Mesenchymal stem cell (in vitro differentiated cells and primary cell): ENCODE results near the gene MMP11.

Experiments
- DNase-seq: peaks from one replicate; pipeline ENCODE4 v3.0.0-alpha.2; 2013
- H2AFZ ChIP-seq: one replicate; pipeline ENCODE4 v1.6.1; 2013; ENCODE audit warnings: low read depth, mild to moderate bottlenecking, control low read depth, inconsistent platforms, low read length, moderate library complexity
- H2AK5ac ChIP-seq: 2 replicates; pipeline ENCODE4 v1.6.1; 2013; ENCODE audit warnings: low read length, moderate library complexity, mild to moderate bottlenecking, inconsistent platforms; ENCODE audit not compliant: severe bottlenecking
- H2BK120ac ChIP-seq: one replicate; pipeline ENCODE4 v1.6.1; 2013; ENCODE audit warnings: low read depth, mild to moderate bottlenecking, inconsistent platforms, low read length, moderate library complexity
- H2BK12ac ChIP-seq, 2 experiments: one replicate each; pipeline ENCODE4 v1.6.1; 2013; ENCODE audit warnings: inconsistent platforms in 2 of 2, low read length in 2 of 2, mild to moderate bottlenecking in 2 of 2, moderate library complexity in 2 of 2, control low read depth in 1 of 2
- H2BK15ac ChIP-seq: one replicate; pipeline ENCODE4 v1.6.1; 2013; ENCODE audit warnings: mild to moderate bottlenecking, low read depth, inconsistent platforms; ENCODE audit not compliant: poor library complexity, severe bottlenecking
- H2BK5ac ChIP-seq: 2 replicates; pipeline ENCODE4 v1.6.1; 2013; ENCODE audit warnings: low read depth, mild to moderate bottlenecking, low read length, control low read depth, inconsistent platforms; ENCODE audit not compliant: poor library complexity, severe bottlenecking
- H3K14ac ChIP-seq, 2 experiments: one replicate each; pipeline ENCODE4 v1.6.1; 2013; ENCODE audit warnings: inconsistent platforms in 2 of 2, low read length in 2 of 2, control low read depth in 1 of 2, mild to moderate bottlenecking in 1 of 2, moderate library complexity in 1 of 2
- H3K18ac ChIP-seq, 2 experiments: one replicate each; pipeline ENCODE4 v1.6.1; 2013; ENCODE audit warnings: inconsistent platforms in 2 of 2, low read length in 2 of 2, control low read depth in 1 of 2, low read depth in 1 of 2, mild to moderate bottlenecking in 1 of 2
- H3K23ac ChIP-seq, 2 experiments: one replicate each; pipeline ENCODE4 v1.6.1; 2013; ENCODE audit warnings: inconsistent platforms in 2 of 2, low read length in 2 of 2, mild to moderate bottlenecking in 2 of 2, moderate library complexity in 2 of 2, control low read depth in 1 of 2
- H3K27ac ChIP-seq: 2 replicates; pipeline ENCODE4 v1.5.1; 2013; ENCODE audit warnings: mild to moderate bottlenecking, moderate library complexity, low read length, control low read depth, inconsistent platforms; ENCODE audit not compliant: poor library complexity, severe bottlenecking
- H3K27me3 ChIP-seq, 2 experiments: 2 replicates each; pipeline versions ENCODE4 v1.6.1 to v1.7.0; 2013; ENCODE audit warnings: low read length in 2 of 2, mild to moderate bottlenecking in 2 of 2, moderate library complexity in 2 of 2, control low read depth in 1 of 2, inconsistent platforms in 1 of 2; ENCODE audit not compliant: control insufficient read depth in 1 of 2, insufficient read depth in 1 of 2
- H3K36me3 ChIP-seq, 2 experiments: 2 replicates each; pipeline versions ENCODE4 v1.6.1 to v1.7.0; 2013; ENCODE audit warnings: low read length in 2 of 2, control low read depth in 1 of 2, inconsistent platforms in 1 of 2, low read depth in 1 of 2, mild to moderate bottlenecking in 1 of 2; ENCODE audit not compliant: insufficient read depth in 2 of 2, control insufficient read depth in 1 of 2
- H3K4ac ChIP-seq, 2 experiments: one replicate each; pipeline ENCODE4 v1.6.1; 2013; ENCODE audit warnings: inconsistent platforms in 2 of 2, low read length in 2 of 2, mild to moderate bottlenecking in 2 of 2, moderate library complexity in 2 of 2, control low read depth in 1 of 2, low read depth in 1 of 2
- H3K4me1 ChIP-seq: 2 replicates; pipeline ENCODE4 v1.6.1; 2013; ENCODE audit warnings: low read depth, low read length, control low read depth; ENCODE audit not compliant: control insufficient read depth, insufficient read depth
- H3K4me2 ChIP-seq: 2 replicates; pipeline ENCODE4 v1.6.1; 2013; ENCODE audit warnings: low read length, mild to moderate bottlenecking, inconsistent platforms; ENCODE audit not compliant: poor library complexity, severe bottlenecking
- H3K4me3 ChIP-seq, 2 experiments: 2 replicates each; pipeline versions ENCODE4 v1.5.1 to v1.7.0; 2013; ENCODE audit warnings: low read length in 2 of 2, mild to moderate bottlenecking in 2 of 2, control low read depth in 1 of 2, low read depth in 1 of 2; ENCODE audit not compliant: insufficient read depth in 1 of 2
- H3K79me1 ChIP-seq: replicated peaks from 2 replicates; pipeline ENCODE4 v1.6.1; 2013; ENCODE audit warnings: mild to moderate bottlenecking, control low read depth, low read length, inconsistent platforms; ENCODE audit not compliant: poor library complexity, severe bottlenecking
- H3K9ac ChIP-seq: 2 replicates; pipeline ENCODE4 v1.7.0; 2013; ENCODE audit warnings: mild to moderate bottlenecking, low read length, moderate library complexity
- H3K9me3 ChIP-seq: 2 replicates; pipeline ENCODE4 v1.7.0; 2013; ENCODE audit warnings: mild to moderate bottlenecking, low read length; ENCODE audit not compliant: control insufficient read depth
- H4K8ac ChIP-seq: one replicate; pipeline ENCODE4 v1.6.1; 2013; ENCODE audit warnings: inconsistent platforms, mild to moderate bottlenecking, low read length, moderate library complexity
- H4K91ac ChIP-seq: one replicate; pipeline ENCODE4 v1.6.1; 2013; ENCODE audit warnings: mild to moderate bottlenecking, low read length, inconsistent platforms
- WGBS: methylation state at CpG from one replicate; pipeline ENCODE4 v1.1.7; 2013; ENCODE audit warnings: mixed read lengths; 5-methylcytosine and 5-hydroxymethylcytosine counted together

Gene MMP11

DNA sequence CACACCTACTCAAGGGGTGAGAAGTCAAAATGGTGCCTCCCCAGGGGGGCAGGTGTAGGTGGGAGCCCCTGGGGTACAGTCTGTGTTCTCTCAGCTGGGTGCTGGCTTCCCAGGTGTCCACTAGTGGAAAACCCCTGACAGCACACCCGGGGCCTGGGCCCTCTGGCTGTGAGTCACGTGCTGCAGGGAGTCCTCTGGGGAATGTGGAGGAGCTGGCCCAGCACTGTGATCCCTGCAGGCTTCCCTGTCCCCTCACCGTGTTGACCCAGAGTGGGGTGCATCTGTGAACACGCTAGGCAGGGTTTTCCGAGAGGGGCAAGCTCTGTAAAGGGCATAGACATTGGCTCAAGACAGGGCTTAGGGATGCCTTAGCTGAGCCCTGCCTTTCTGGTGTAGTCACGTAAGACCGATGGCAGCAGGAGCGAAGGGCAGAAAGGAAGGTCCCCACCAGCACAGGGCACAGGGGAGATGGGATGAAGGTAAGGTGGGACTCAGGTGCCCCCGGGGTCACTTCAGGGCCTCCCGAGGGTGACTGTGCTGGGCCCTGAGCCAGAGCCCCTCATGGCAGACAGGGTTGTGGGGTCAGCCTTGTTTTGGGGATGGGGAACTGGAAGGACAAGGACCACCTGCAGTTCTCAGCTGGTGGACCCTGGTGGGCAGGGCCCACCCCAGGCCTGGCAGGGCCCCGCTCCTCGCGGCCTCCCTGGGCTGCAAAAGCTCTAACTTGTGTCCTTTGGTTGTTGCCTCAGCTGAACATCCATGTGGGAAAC, 52.0 kb downstream of the MMP11 start:
- Histone ChIP-seq H3K18ac (peak overlapping the region in 1 of 2 experiments; percentile 38), H3K4me2 (no peak overlapping the region), H3K27ac (no peak overlapping the region), H2BK5ac (no peak overlapping the region), H3K4me1 (peaks cover 40% of the 10 kb centered on the region), H3K27me3 (no peaks in the 10 kb centered on the region), H4K91ac (no peak overlapping the region), H2BK120ac (no peak overlapping the region), H3K79me1 (peaks cover 48% of the 10 kb centered on the region), H3K23ac (no peak overlapping the region), H3K36me3 (peaks cover 84 to 88% of the 10 kb centered on the region in 2 experiments), H3K9me3 (no peaks in the 10 kb centered on the region), H2BK12ac (no peak overlapping the region), H2AFZ (no peak overlapping the region), H3K4me3 (no peak overlapping the region), H3K9ac (no peak overlapping the region), H4K8ac (no peak overlapping the region), H2BK15ac (no peak overlapping the region), H3K14ac (no peak overlapping the region), H3K4ac (peak overlapping the region in 1 of 2 experiments; percentile 33), H2AK5ac (peak overlapping the region; percentile 6)
- 91% methylated on average over 13 of the region's 13 CpGs for WGBS
- DNase-seq: no peak

DNA sequence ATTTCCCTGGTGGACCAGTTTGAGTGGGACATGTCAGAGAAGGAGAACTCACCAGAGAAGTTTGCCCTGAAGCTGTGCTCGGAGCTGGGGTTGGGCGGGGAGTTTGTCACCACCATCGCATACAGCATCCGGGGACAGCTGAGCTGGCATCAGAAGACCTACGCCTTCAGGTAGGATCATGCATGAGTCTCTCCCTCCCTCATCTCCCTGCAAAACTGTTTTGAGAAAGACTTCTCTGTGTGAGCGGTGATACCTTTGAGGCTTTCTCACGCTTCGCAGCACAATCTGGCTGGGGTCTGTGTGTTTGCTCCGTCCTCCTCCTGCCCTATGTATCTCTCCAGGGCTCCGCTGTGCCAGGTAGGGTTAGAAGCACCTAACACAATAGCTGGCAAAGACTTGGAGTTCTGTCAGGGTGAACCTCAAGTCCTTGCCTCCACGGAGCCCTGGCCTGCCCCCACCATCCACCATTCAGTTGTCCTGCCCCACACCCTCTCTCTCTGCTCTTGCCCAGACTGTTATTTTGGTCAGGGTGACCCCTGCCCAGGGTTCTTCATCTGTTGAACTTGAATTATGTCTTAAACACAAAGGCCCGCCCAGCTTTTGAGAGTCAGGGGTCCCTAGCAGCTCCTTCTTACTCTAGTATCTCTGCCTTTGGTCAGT, 52.7 kb downstream of the MMP11 start:
- Histone ChIP-seq H2BK15ac (peak overlapping the region; percentile 58), H3K18ac (peak overlapping the region; percentile 74 to 88), H3K36me3 (peaks cover 82 to 83% of the 10 kb centered on the region in 2 experiments), H3K4me2 (no peak overlapping the region), H3K4me1 (peaks cover 40% of the 10 kb centered on the region), H3K9ac (peak overlapping the region; percentile 57), H3K4me3 (no peak overlapping the region), H2AK5ac (peak overlapping the region; percentile 93), H4K91ac (peak overlapping the region; percentile 99), H3K4ac (peak overlapping the region; percentile 70 to 95), H2BK120ac (peak overlapping the region; percentile 91), H2BK5ac (peak overlapping the region; percentile 88), H3K23ac (no peak overlapping the region), H2BK12ac (peak overlapping the region; percentile 76 to 99), H3K14ac (peak overlapping the region in 1 of 2 experiments; percentile 71), H3K9me3 (no peaks in the 10 kb centered on the region), H2AFZ (no peak overlapping the region), H3K27me3 (no peaks in the 10 kb centered on the region), H3K27ac (peak overlapping the region; percentile 57), H4K8ac (peak overlapping the region; percentile 95), H3K79me1 (peaks cover 46% of the 10 kb centered on the region)
- 93% methylated on average over 12 of the region's 12 CpGs for WGBS
- no peak for DNase-seq

DNA sequence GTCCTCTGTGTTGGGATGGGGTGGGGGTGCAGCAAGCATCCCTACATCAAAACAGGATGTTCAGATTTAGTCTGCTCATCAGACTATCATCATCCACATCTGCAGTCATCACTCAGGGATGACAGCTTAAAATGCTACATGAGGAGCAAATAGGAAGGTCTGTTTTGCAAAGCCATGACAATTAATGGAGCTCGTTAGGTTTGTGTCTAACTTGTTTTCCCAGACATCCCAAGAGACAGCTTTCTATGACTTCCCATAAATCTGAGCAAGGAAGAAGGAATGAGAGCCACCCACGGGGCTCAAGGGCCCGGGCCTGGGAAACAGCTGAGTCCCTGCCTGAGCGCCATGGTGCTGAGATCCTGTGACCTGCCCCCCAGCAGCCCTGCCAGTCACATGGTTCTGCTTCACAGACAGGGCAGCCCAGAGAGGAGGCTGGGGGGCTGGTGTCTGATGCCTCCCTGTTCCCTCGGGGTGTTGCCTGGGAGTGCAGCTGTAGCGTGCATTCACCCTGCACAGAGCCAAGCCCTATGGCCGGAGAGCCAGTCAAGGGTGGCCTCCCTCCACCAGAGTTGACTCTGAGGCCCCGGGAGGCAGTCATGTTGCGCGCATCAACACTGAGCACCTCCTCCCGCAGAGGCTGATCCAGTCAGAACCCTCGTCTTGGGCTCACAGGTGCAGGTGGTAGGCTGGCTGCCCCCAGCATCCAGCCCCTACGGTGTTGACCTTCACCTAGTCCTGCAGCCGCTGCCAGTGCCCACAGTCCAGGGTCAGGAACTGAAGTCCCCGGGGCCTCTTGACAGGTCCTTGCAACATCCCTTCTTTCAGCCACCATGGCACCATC, 54.1 kb downstream of the MMP11 start:
- Histone ChIP-seq H3K4me1 (peaks cover 40% of the 10 kb centered on the region), H3K14ac (peak overlapping the region in 1 of 2 experiments; percentile 37), H2AFZ (no peak overlapping the region), H2BK5ac (peak overlapping the region; percentile 53), H2BK120ac (peak overlapping the region; percentile 21), H3K27me3 (no peaks in the 10 kb centered on the region), H2BK12ac (peak overlapping the region in 1 of 2 experiments; percentile 11), H3K23ac (no peak overlapping the region), H3K18ac (peak overlapping the region; percentile 34 to 58), H4K91ac (peak overlapping the region; percentile 92), H3K4me3 (no peak overlapping the region), H3K9ac (peak overlapping the region; percentile 24), H3K9me3 (no peaks in the 10 kb centered on the region), H3K4ac (peak overlapping the region; percentile 63 to 94), H3K36me3 (peaks cover 80 to 81% of the 10 kb centered on the region in 2 experiments), H3K27ac (peak overlapping the region; percentile 45), H3K79me1 (peaks cover 47% of the 10 kb centered on the region), H2AK5ac (peak overlapping the region; percentile 70), H4K8ac (peak overlapping the region; percentile 59), H3K4me2 (no peak overlapping the region), H2BK15ac (no peak overlapping the region)
- DNase-seq: peak; percentile 70
- WGBS: 67% methylated on average over 15 of the region's 15 CpGs
